Tibial nerve (tissue), 4 donors: ENCODE measurements around the gene RAB9A.

Source experiments
- EP300 ChIP-seq, 2 donors: sonication (generic); formaldehyde crosslinking; IDR thresholded peaks; one replicate each; pipeline ENCODE4 v1.6.1; 2017; ENCODE audit warnings: antibody characterized with exemption in 2 of 2, mild to moderate bottlenecking in 1 of 2
- POLR2A ChIP-seq, 2 donors: fragments of 450-650 bp; IDR thresholded peaks; one replicate each; pipeline ENCODE4 v1.6.1; 2017; ENCODE audit warnings: antibody characterized with exemption in 2 of 2, mild to moderate bottlenecking in 2 of 2, moderate library complexity in 2 of 2
- TF ChIP-seq, protein P1 (sequence below), 5 experiments: fragments of 200-600 bp in 3 of 5; fragments of 450-650 bp in 2 of 5; sonication (generic) in 3 of 5; IDR thresholded peaks; one replicate each; pipeline ENCODE4 v1.5.1; 2016 to 2019; ENCODE audit warnings: antibody characterized with exemption in 5 of 5, mild to moderate bottlenecking in 3 of 5, moderate library complexity in 2 of 5

DNA sequence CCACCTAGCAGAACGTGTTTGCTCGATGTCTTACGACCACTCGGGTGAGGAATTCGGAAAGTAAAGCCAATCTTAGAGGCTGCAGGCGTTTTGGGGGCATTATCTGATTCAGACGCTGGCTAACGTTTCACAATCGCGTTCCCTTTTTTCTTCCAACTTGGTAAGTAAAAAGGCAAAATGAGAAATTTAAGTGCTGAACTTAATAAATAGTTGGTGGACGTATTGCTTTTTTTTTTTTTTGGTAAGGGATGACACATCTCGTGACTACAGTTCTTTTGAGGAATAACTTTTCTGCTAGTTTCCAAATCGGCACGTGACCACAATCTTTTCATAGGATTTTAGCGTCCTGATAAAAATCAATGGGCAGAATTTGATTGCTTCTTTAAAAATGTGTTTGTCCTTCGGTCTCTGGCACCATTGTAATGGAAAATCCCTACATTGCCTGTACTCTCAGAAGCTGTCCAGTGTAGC lies 848 bp downstream of the RAB9A start:
- TF ChIP-seq POLR2A (IDR thresholded peaks at IDR 0.05) (no peak), EP300 (IDR thresholded peaks at IDR 0.05) (no peak)
- TF ChIP-seq, protein P1, sequence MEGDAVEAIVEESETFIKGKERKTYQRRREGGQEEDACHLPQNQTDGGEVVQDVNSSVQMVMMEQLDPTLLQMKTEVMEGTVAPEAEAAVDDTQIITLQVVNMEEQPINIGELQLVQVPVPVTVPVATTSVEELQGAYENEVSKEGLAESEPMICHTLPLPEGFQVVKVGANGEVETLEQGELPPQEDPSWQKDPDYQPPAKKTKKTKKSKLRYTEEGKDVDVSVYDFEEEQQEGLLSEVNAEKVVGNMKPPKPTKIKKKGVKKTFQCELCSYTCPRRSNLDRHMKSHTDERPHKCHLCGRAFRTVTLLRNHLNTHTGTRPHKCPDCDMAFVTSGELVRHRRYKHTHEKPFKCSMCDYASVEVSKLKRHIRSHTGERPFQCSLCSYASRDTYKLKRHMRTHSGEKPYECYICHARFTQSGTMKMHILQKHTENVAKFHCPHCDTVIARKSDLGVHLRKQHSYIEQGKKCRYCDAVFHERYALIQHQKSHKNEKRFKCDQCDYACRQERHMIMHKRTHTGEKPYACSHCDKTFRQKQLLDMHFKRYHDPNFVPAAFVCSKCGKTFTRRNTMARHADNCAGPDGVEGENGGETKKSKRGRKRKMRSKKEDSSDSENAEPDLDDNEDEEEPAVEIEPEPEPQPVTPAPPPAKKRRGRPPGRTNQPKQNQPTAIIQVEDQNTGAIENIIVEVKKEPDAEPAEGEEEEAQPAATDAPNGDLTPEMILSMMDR (IDR thresholded peaks at IDR 0.05): no peak
